Ecto neural progenitor cell (in vitro differentiated cells): ENCODE data around the gene ALX4.

Experiments
- DNase-seq: peaks from one replicate; pipeline ENCODE4 v3.0.0-alpha.2; 2018; ENCODE audit warnings: low spot score

The ALX4 gene

DNA sequence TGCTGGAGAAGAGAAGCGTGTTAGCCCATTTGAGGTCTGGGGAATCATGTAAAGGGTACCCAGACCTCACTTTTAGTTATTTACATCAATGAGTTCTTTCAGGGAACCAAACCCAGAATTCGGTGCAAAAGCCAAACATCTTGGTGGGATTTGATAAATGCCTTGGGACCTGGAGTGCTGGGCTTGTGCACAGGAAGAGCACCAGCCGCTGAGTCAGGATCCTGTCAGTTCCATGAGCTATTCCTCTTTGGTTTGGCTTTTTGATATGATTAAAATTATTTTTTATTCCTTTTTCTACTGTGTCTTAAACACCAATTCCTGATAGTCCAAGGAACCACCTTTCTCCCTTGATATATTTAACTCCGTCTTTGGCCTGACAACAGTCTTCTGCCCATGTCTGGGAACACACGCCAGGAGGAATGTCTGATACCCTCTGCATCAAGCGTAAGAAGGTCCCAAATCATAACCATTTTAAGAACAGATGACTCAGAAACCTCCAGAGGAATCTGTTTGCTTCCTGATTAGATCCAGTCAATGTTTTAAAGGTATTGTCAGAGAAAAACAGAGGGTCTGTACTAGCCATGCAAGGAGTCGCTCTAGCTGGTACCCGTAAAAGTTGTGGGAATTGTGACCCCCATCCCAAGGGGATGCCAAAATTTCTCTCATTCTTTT, 65.2 kb downstream of the ALX4 start:
- DNase-seq: no peak

GRCh38 chr11:44243595-44244343, 66.2 kb downstream of the ALX4 start:
- peak; percentile 70 for DNase-seq

- no peak for DNase-seq
Observed at GRCh38 chr11:44243086-44243485, 66.9 kb downstream of the ALX4 start.

DNA sequence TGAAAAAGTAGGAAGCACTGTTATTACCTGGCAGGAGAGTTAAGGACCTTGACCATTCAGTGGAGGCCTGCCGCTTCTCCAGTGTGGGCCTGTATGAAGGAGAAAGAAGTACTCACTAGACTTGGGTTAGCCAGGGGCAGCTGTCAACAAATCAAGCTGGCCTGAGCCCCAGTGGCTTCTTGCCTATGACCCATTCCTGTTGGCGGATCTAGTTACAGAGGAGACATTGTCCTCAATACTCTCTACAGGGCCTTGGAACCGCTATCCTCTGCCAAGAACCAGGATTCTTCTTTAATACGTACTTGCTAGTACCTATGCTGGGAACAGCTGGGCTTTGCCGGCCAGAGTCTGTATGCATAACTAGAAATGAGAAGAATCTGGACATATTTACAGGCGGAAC, 68.1 kb downstream of the ALX4 start:
- DNase-seq: no peak

DNA sequence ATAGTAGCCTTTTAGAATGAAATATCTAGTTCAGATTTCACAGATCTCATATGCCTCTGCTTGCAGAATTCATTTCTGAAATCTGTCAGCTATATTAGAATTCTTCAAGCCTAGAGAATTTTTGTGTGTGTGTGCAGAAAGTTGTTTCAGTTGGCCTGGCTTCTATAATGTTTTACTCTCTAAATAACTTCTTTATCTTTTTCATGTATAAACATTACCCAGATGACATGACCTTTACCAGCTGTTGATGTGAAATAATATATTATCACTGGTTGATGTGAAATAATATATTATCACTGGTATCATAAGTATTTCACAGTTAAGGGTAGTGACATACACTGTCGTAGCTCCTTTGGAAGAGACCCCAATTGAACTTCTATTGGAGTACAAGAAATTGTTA, 72.8 kb downstream of the ALX4 start:
- no peak for DNase-seq

- no peak for DNase-seq
Observed at GRCh38 chr11:44236296-44236695, 73.6 kb downstream of the ALX4 start.

DNA sequence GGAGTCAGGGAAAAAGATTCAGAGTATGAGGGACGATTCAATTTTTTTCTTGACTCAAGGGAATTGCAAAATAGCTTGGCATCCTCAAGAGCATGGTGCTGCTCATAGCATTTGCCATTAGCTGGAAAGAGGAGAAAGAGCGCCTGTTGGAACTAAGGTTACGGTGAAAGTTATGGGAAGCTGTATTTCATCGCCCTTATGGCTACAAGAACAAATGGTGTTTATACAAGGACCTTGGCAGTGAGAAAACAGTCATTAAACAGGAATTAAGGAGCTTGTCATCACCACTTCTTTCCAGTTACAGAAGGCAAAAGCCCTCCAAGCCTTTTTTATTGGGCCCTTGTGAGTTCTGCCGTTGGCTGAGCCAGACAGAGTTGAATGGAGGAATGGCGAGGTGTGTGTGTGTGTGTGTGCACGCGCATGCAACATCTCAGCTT, 74.2 kb downstream of the ALX4 start:
- no peak for DNase-seq

GRCh38 chr11:44229624-44230023, 80.3 kb downstream of the ALX4 start:
- no peak for DNase-seq

GRCh38 chr11:44229098-44229497, 80.8 kb downstream of the ALX4 start:
- DNase-seq: no peak

- no peak for DNase-seq
Observed at GRCh38 chr11:44228379-44228778, 81.6 kb downstream of the ALX4 start.

GRCh38 chr11:44226945-44227344, 83.0 kb downstream of the ALX4 start:
- DNase-seq: no peak

- no peak for DNase-seq
Observed at GRCh38 chr11:44226490-44226889, 83.4 kb downstream of the ALX4 start.

GRCh38 chr11:44224867-44225501, 85.0 kb downstream of the ALX4 start:
- no peak for DNase-seq

DNA sequence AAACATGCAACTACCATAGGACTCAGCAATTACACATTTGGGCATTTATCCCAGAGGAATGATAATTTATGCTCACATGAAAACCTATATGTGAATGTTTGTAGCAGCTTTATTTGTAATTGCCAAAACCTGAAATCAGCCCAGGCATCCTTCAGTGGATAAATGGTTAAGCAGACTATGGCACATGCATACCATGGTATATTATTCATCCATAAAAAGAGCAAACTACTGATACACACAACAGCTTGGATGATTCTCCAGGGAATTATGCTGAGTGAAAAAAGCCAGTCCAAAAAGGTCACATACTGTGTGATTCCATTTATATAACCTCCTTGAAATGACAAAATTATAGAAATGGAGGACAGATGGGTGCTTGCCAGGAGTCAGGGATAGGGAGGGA, 86.7 kb downstream of the ALX4 start:
- no peak for DNase-seq

DNA sequence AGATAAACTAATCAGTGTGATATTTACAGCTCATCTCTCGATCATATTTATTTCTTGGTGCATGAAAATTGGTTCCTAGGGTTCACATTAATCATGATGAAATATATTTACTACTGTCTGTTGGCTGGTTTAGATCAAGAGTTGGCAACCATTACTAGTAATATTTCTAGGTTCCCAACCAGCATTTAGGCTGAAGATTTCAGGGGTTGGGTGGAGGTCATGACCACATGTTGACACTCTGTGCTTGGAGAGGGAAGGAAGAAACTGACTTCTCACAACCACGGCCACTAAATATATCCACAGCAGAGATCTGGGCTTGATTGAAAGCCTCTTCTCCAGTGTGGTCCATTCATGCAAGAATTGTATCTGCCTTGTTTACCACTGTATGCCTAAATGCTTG, 87.9 kb downstream of the ALX4 start:
- DNase-seq: no peak

DNA sequence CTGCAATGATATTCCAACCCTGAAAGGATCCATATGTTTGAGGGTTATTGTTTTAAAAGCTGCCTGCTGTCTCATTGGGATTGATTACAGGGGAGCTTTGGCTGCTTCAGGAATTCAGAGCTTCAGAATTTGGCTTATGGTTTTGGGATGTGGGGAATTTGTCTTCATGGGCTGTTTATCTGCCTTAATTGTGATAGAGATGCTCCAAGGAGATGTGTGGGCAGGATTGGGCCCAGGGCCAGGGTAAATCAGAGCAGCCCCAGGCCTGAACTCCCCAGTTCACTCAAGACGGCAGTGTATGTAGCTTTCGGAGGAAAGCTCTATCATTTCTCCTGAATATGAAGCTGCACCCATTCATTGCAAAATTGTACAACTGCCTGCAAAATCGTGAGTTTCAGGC, 88.5 kb downstream of the ALX4 start:
- DNase-seq: no peak

DNA sequence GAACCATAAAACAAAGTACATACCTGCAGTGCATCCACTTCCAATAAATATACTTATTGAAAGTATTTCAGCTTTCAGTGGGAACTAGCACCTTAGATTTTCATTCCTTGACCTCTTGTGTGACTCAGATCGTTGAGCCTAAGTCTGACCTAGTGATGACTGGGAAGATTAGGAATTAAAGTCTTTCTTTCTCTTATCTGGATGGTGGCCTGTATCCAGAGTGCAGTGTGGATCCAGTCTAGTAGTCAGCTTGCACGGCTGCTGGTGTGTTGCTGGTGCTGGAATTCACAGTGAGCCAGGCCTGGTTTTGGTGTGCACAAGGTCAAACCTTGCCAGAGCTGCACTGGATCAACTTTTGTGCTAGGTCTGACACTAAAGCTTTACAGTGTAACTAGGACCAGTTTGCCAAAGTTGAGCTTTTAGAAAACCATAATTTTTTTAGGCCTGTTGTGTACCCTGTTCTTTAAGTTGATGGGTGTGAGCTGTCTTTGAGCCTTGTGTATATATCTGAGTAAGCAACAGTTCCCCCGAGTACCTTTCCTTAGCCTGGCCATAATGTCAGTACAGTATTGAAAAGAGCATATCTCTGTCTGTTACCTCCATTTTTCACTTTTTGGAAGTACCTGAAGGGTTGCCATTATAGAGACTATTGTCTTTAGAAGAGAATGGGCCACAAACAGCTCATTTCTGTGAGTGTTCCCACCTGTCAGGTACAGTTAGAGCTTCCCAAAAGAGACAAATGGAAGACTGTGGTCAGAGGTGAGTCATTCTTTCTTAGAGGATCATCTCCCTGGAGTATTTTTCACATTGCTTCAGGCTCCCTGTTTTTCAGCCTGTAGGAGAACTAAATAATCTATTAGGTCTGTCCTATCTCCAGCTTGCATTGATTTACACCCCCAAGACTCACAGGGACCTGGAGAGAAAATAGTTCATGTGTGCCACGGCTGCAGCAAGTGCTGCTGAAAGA, 89.8 kb downstream of the ALX4 start:
- no peak for DNase-seq

GRCh38 chr11:44217432-44217831, 92.5 kb downstream of the ALX4 start:
- no peak for DNase-seq

GRCh38 chr11:44213148-44213547, 96.8 kb downstream of the ALX4 start:
- no peak for DNase-seq

GRCh38 chr11:44212128-44212527, 97.8 kb downstream of the ALX4 start:
- DNase-seq: no peak
